GM18499 (cell line): ENCODE results near the gene COL4A3.

Experiments used
- ATAC-seq: cut with Tn5 transposase; IDR thresholded peaks from one replicate; pipeline ENCODE4 v1.9.1; 2021; ENCODE audit warnings: moderate number of reproducible peaks; ENCODE audit not compliant: insufficient read depth, unreplicated experiment

Gene COL4A3

DNA sequence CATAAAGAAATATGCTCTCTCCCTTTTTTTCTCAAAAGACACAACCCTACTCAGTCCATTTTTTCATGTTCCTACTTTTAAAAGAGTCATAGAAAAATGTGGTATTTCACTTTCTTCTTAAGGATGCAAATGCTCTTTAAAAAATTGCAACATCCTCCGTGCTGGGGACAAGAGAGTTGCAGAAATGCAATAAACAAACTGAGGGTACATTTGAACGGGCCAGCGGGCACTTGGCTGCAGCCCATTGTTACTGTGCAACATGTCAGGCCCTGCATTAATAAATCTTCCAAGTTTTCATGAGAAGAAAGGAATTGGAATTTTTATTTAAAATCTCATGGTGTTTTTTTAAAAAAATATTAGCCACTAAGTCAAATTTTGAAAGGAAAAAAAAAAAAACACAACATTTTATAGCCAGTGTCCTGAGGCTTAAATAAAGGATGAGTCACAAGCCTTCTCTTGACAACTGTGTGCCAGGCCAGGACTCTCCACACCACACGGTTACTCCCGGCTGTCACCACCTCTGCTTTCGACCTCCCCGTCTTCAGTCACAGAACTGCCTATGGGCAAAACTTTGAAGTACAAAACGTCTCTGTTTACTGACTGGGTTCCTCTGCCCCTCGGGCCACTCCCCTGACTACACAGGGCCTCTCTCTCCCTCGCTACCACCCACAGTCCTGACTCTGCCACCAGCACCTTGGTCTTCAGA, 103.1 kb downstream of the COL4A3 start:
- ATAC-seq = no peak

DNA sequence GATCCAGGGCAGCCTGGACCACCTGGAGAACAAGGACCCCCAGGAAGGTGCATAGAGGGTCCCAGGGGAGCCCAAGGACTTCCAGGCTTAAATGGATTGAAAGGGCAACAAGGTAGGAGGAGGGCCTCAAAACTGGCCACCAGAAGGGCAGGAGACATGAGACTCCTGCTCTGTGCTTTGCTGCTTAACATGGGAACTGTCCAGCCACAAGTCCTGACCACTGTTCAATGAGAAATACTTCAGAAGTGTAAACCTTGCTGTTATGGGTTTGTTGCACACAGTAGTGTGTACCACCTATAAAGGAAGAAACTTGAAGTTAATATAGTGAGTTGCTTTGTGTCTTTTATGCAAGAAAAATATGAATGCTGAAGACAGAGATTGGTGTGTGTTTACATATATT, 116.5 kb downstream of the COL4A3 start:
- ATAC-seq = no peak

DNA sequence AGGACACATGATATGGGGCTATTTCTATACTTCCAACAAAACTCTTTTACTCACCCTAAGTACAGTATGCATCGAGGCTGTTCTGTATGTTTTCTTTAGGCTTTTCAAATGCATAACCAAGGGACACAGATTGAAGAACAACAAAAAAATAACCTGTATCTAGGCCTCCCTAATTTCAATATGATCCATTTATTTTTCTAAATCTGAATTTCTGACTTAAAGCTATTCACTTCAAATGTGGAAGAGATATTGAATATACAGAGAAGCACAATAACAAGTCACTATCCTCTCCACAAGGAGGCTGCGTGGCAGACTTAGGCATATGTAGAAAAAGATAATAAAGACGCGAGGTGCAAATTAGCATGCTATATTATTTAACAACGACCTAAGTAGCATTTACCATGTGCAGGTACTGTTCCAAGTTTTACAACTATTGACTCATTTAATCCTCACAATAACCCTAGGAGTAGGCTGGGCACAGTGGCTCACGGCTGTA, 121.4 kb downstream of the COL4A3 start:
- ATAC-seq = no peak

DNA sequence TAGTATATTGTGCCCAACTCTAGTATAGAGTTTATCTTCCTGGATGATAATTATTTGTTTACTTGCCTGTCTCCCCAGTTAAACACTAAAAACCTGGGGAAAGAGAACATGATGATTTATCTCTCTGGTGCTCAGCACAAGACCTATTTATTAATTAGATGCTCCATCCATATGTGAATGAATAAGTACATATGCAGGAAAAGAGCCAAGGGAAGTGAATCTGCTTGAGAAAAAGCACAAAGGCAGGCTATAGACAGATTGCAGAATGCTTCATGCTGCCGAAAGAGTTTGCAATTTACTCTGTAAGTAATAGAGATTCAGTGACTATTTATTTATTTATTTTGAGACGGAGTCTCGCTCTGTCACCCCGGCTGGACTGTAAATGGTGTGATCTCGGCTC, 123.3 kb downstream of the COL4A3 start:
- ATAC-seq = no peak

DNA sequence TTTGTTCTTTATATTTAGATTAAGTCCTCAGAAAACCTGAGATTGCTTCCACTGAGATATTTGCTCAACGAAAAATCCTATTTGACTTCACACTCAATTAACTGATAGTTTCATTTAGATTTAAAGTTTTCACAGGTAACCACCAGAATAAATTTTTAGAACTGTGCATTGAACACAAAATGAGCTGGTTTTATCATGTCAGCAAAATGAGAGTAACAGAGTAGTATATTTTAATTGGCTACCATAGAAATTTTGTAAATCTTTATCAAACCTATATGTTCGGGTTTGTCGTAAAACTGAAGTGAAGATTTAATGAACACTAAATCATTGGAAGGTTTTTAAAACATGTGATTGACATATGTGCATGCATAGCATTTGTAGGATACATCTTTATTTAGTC, 127.9 kb downstream of the COL4A3 start:
- ATAC-seq = no peak

- ATAC-seq = no peak
Observed at GRCh38 chr2:227293531-227293930, 129.1 kb downstream of the COL4A3 start.

DNA sequence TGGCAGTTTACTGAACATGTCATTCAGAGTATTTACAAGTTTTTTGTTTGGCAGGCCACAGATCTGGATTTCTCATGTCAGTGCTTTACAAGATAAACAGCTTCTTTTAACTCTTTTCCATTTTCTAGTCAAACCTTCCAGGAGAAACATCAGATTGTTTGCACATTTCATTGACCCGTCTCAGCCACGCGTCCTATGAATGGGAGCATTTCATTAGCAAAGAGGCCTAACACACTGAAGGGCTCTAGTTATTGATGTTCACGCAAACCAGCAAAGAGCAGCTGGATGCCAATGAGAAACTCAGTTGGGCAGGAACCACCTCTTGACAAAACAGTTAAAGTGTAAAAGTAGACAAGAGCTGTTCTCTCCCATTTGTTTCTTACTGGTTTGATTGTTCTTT, 131.4 kb downstream of the COL4A3 start:
- ATAC-seq = no peak

DNA sequence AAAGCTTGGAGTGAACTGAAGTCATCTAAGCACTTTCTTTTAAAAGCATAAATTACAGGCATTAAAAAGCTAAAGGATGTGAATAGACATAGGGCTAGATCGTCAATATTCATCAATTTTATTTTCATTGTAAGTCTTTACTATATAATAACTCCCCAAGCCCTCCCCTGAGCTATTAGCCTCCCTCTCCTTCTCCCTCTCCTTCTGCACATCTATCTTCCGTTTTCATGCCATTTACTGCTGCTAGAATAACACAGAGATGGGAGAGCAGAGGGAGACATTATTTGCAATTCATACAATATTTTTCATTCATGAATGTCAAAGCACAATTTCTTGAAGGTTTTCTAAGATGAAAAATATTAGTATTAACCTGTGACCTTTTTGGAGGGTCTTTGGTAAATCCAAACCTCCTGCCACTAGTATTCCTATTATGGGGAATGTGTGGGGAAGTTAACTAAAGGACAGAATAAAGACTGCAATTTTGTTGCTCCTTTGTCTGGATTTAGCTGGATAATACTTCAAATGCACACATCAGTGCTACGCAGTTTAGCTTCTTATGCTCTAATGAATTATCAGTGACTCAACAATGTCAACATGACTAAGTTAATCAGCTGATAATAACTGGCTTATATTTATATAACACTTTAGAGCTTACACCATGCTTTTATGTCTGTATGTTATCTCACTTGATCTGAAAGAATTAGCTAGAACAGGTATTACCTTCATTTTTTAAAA, 132.4 kb downstream of the COL4A3 start:
- ATAC-seq = no peak

DNA sequence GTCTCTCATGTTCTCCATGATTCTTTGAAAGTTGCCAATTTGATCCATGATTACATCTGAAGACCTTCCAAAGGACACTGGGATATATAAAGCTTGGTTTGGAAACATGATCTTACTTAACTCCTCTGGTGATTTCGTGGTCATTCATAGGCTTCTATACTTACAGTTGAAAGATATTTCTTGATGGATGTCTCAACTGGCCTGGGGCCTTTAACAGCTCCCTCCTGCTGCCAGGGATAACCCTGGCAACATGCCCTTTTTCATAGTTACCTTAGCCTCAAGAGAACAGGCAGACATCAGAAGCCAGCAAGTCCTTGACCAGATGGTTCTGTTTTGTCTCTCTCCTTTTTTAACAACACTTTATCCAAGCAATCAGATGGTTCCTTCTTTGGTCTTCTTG, 137.1 kb downstream of the COL4A3 start:
- ATAC-seq = no peak

- ATAC-seq = peak; percentile 86
Observed at GRCh38 chr2:227308784-227309183, 144.4 kb downstream of the COL4A3 start.

GRCh38 chr2:227310756-227311110, 146.3 kb downstream of the COL4A3 start:
- ATAC-seq = no peak

GRCh38 chr2:227311861-227312506, 147.6 kb downstream of the COL4A3 start:
- ATAC-seq = no peak

DNA sequence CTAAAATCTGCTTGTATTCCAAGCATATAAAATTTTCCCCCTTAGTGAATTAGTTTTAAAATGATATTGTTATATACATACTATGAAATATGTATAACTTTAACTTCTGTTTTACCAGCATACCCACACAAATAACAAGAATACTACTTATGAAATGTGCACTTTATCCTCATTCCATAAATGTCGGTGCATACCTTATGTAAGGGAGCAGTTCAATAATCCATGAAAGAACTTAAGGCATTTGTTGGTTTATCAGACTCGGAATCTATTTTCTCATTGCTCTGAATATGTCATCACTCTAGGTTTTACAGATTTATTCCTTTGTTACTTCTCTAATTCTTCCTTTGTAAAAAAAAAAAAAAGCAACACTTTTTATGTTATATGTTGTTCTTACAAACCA, 148.2 kb downstream of the COL4A3 start:
- ATAC-seq = no peak

DNA sequence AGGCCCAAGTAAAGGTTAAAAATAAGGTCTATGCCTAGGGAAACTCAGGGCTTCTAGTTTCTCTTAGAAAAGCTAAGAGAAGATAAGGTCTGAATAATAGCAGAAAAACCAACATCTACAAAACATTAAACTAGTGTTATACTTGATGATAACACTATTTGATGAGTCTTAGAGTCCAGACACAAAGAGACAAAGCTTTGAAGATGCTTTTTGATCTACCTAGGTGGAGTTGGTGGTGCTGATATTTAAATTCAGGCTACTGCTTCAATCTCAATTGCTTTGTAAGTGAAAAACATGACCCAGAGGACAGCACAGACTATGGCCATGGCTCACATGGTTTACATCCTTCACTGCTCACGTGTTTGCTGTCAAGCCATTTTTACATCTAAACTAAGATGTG, 148.9 kb downstream of the COL4A3 start:
- no peak for ATAC-seq

- ATAC-seq = no peak
Observed at GRCh38 chr2:227317834-227318233, 153.4 kb downstream of the COL4A3 start.

GRCh38 chr2:227320305-227321094, 156.1 kb downstream of the COL4A3 start:
- no peak for ATAC-seq

GRCh38 chr2:227322530-227323205, 158.2 kb downstream of the COL4A3 start:
- no peak for ATAC-seq

GRCh38 chr2:227323818-227324217, 159.4 kb downstream of the COL4A3 start:
- ATAC-seq = no peak

GRCh38 chr2:227324642-227324994, 160.2 kb downstream of the COL4A3 start:
- ATAC-seq = no peak
